Subcutaneous adipose tissue (tissue), 4 donors: ENCODE measurements around the gene PAAF1. TPM values are rescaled to one million over a fixed set of nuclear protein-coding genes. Genes with fewer than 3 reads are reported as not detected.

ENCODE experiments used
- CTCF ChIP-seq: fragments of 450-650 bp; IDR thresholded peaks from one replicate; pipeline ENCODE4 v1.5.1; 2016; ENCODE audit warnings: low read depth, mild to moderate bottlenecking, control low read depth, antibody characterized with exemption, moderate library complexity
- total RNA-seq, 4 donors: library from RNA; depleted of rRNA; stranded (reverse); fragments of >200 nt; gene quantifications; one replicate each; pipeline ENCODE4 v1.1.0, GENCODE V29; 2016

The PAAF1 gene
- total RNA-seq, 4 donors from 2014 or later, result 8.2 to 28.4 (median 20.6) TPM

GRCh38 chr11:73944901-73945300, 68.1 kb downstream of the PAAF1 start:
- TF ChIP-seq CTCF, result no peak

- TF ChIP-seq CTCF, result no peak
Measured at GRCh38 chr11:73945396-73945795, 68.6 kb downstream of the PAAF1 start.

- no peak for TF ChIP-seq CTCF
Measured at GRCh38 chr11:73946798-73947458, 70.1 kb downstream of the PAAF1 start.

- TF ChIP-seq CTCF, result no peak
Measured at GRCh38 chr11:73949246-73949645, 72.4 kb downstream of the PAAF1 start.

- no peak for TF ChIP-seq CTCF
Measured at GRCh38 chr11:73949912-73950311, 73.1 kb downstream of the PAAF1 start.

- no peak for TF ChIP-seq CTCF
Measured at GRCh38 chr11:73950869-73951710, 74.3 kb downstream of the PAAF1 start, which contains the start of gene DNAJB13. Gene DNAJB13, plus strand, starts transcription at chr11:73951026. Its CDS starts 44 bp downstream, at chr11:73951070.

GRCh38 chr11:73951797-73952196, 75.0 kb downstream of the PAAF1 start:
- TF ChIP-seq CTCF, result no peak
